KOPT-K1 (cell line): ENCODE data around the gene BAHCC1.

Experiments used
- H3K27ac ChIP-seq: fragments of 200-600 bp; sonication (generic); 2 replicates; pipeline ENCODE4 v1.5.1; 2016; ENCODE audit warnings: antibody characterized with exemption, mild to moderate bottlenecking, low read depth, low read length; ENCODE audit not compliant: poor library complexity, severe bottlenecking
- H3K36me3 ChIP-seq: fragments of 200-600 bp; sonication (generic); 2 replicates; pipeline ENCODE4 v1.5.1; 2017; ENCODE audit warnings: antibody characterized with exemption, mild to moderate bottlenecking, low read length, moderate library complexity; ENCODE audit not compliant: insufficient read depth
- H3K9me3 ChIP-seq: fragments of 200-600 bp; sonication (generic); 2 replicates; pipeline ENCODE4 v1.5.1; 2017; ENCODE audit warnings: antibody characterized with exemption, low read length, mild to moderate bottlenecking; ENCODE audit not compliant: insufficient read depth, poor library complexity, severe bottlenecking

The BAHCC1 gene

DNA sequence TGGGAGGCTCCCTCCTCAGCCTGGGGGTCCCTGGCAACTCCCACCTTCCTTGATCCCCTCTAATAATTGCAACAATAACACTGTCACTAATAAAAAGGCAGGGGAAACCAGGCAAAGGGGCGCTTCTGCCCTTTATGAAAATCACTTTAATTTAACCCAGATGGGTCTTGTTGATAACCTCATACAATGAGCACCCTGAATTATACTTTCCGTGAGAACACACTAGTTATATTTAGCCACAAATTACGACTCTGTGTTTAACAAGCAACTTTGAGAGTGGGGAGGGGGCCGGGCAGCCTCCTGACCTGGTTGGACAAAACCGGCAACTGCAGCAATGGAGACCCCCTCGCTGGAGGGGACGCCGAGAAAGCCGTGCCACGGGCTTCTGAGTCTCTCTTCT, 5.7 kb upstream of the BAHCC1 start:
- no peak overlapping the region for H3K27ac ChIP-seq
- no peaks in the 10 kb centered on the region for H3K9me3 ChIP-seq
- H3K36me3 ChIP-seq = no peaks in the 10 kb centered on the region

DNA sequence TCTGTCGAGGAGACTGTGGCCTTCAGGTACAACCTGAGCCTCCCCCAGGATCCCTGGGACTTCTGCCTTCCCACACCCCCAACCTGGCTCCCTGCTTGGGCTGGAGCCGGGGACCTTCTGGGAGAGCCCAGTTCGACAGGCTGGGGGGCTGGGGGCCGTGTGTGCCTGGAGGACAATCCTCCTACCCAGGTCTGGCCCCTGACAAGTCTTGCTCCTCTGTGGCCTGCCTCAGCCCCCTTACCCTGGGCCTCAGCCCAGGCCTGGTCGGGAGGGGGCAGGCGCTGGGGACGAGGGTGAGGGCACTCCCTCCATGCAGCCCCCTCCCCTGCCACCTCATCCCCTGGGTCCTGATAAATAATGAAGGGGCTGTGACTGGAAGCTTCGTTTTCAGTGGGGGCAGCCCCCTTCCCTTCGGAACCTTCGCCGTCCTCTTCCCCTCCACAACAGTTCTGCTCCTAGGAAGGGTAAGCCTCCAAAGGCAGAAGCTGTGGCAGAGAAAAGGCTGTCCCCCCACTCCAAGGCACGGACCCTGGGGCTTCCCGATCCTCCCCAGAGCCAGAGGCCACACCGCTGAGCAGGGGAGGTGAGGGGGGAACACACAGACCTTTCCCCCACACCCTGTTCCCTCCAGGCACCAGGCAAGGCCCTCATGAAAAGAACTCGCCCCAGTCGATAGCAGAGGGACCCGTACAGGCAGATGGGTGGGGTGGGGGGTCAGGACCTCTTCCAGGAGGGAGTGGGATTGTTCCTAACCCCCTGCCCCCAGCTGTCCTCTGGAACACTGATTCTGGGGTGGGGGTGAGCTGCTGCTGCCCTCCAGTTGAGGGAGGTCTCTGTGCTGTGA, 5.0 kb upstream of the BAHCC1 start:
- no peaks in the 10 kb centered on the region for H3K36me3 ChIP-seq
- H3K9me3 ChIP-seq = no peaks in the 10 kb centered on the region
- H3K27ac ChIP-seq = no peak overlapping the region

DNA sequence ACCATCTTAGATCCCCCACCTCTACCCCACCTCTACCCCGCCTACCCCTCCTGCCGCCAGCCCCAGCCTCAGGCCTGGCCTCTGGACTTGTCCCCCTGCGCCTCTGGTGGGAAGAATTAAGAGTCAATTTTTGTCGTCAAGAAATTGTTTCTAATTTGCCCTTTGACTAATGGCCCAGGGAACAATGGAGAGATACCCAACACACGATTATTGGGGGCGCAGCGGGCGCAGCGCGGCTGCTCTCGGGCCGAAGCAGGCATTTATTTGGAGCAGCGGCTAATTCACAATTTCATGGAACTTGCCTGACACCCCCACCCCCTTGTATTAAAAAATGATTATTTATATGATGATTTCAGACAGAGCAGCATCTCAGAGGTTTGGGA, 4.4 kb upstream of the BAHCC1 start:
- Histone ChIP-seq H3K9me3 (no peaks in the 10 kb centered on the region), H3K27ac (no peak overlapping the region), H3K36me3 (no peaks in the 10 kb centered on the region)

DNA sequence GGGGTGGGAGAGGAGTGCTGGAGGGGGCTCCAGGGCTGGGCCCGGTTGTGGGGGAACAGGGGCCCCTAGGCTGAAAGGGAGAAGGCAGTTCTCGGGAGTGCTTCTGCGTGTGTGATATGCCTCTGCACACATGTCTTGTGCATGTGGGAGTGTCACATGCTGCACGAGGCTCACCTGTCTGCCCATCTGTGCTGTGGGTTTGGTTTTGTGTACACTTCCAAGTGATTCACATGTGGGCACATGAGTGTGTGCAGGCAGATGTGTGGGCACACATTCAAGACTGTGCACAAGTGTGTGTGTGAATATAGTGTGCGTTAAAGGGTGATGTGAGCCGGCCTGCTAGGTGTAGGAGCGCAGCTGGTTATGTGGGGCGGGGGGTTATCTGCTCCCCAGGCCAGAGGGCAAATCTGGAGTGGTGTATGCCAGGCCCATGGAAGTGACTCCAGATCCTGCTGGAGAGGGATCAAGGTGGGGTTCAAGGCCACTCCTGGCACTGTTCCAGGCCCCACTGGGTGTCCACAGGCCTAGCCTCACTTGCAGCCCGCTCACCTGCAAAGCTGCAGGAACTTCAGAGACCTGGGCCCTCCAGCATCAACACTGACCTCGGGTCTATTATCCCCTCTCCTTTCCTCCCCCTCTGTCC, 3.8 kb upstream of the BAHCC1 start:
- Histone ChIP-seq H3K36me3 (no peaks in the 10 kb centered on the region), H3K27ac (no peak overlapping the region), H3K9me3 (no peaks in the 10 kb centered on the region)

DNA sequence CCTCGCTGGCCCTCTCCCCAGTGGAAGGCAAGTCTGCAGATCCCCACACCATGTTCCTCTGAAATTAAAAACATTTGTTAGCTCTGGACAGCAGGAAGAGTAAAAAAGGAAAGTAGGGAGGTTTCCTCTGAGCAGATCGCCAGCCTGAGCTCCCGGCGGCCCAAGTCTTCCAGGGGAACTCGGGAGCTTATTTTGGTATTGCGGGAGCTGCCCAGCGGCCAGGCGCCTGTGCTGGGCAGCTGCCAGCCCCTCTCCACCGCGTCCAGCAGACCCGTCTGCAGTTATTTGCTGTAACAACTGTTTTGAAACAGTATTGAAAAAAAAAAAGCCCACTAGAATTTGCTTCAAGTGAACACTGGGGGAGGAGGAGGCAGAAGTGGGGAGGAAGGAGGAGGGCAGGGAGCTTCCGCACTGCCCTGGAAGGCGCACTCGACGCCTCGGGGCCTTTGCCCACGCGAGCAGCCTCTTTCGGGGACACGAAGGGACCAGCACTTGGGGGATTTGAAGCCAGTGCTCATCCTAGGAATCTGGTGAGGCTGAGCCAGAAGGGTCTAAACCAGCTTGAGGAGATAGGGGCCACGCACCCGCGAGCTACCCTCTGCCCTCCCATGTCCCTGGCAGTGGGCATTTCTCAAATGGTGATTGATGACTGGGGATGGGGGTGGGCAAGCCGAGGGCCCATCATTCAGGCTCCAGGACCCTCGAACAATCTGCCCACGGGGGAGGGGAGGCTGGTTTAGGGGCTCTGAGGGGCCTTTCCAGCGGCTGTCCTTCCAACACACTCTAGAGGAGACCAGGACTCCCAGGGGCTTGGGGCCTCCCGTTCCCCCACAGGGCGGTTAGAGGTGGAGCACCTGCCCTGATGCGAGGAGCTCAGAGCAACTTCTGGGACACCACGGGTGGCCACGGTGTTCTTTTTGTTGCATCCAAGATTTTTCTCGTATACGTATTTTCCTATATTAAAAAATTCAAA, 3.0 kb upstream of the BAHCC1 start:
- Histone ChIP-seq H3K36me3 (no peaks in the 10 kb centered on the region), H3K27ac (no peak overlapping the region)

DNA sequence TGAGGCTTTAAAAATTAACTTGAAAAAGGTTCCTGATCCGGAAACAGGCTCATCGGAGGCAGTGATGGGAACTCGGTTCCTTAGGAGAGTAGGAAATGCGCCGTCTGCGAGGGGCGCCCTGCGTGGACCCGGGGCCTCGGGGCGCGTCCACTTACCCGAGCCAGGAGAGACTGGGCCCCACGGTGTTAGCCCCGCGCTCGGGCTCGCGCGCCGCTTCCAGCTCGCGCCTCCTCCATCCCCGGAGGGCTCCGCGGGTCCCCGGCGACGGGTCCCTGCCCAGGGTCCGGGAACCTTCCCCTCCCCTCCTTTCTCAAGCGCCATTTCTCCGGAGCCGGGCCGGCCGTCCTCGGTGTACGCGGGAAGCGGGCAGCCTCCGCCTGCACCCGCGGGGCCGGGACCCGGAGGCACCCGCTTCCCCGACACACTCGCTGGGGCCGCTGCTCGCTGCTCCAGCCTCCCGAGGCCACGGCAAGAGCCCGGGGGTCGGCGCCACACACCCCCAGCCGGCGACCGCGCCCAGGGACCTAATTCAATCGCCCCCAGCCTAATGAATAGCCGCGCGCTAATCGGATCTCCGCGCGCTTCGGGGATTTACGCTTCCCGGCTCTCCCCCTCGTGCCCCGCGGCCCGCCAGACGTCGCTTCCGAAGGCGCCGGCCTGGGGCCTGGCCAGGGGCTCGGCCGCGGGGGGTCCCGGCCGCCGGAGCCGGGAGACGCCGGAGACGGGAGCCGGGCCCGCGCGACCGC, 2.2 kb upstream of the BAHCC1 start:
- H3K9me3 ChIP-seq = no peaks in the 10 kb centered on the region
- no peaks in the 10 kb centered on the region for H3K36me3 ChIP-seq
- H3K27ac ChIP-seq = peak overlapping the region; percentile 59

More for the DNA sequence above, 3.0 kb upstream of the BAHCC1 start:
- H3K9me3 ChIP-seq = no peaks in the 10 kb centered on the region

DNA sequence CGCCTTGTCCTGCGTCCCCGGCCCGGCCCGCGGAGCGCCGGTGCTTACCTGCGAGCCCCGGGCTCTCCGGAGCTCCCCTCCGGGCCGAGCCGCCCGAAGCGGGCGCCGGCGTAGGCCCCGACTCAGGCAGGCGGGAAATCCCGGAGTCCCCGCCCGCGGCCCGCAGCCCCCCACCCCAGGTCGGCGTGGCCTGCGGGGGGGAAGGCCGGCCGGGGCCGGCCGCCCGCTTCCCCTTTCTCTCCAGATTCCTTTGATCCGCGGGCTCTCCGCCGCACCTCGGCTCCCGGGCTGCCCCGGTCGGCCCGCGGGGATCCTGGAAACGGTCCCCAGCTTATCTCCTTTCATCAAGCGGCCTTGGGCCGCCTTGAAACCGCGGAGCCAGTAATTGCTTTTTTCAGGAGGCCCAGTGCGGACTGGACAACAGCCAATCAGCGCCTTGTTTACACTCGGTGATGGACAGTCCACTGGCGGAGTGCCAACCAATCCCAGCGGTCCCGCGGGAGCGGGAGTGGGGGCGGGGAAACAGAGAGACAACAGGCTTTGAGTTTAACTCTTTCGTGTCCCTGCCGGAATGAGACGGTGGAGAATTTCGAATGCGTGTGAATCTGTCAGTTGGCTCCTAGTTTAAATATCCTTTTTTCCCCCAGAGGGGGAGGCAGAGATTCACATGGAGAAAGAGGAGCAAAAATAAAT, 1.4 kb upstream of the BAHCC1 start:
- Histone ChIP-seq H3K27ac (peak overlapping the region; percentile 59), H3K9me3 (no peaks in the 10 kb centered on the region), H3K36me3 (no peaks in the 10 kb centered on the region)

DNA sequence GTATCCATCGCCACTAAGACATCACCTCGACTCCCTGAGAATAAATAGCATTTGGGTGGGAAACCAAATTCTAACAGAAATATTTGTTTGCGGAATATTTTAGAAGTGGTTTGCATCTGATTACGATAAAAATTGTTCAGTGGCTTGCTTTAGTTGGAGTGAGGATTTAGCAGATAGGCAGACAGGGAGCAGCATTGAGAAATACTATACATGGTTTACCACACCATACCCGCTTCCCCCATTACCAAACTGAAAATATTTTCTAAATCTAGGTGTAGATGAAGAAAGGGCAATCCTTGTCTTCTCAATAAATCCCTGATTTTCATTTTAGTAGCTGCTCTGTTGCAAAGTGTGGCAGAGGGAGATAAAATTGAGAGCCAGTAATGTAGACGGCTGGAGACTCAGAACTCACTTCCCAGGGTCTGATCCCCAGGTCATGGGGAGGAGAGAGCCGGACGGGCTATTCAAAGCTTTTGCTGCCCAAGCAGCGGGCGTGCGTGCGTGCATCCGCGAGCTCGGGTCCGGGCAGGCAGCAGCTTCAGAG, 808 bp upstream of the BAHCC1 start:
- Histone ChIP-seq H3K9me3 (no peaks in the 10 kb centered on the region), H3K36me3 (no peaks in the 10 kb centered on the region), H3K27ac (peak overlapping the region; percentile 59)

DNA sequence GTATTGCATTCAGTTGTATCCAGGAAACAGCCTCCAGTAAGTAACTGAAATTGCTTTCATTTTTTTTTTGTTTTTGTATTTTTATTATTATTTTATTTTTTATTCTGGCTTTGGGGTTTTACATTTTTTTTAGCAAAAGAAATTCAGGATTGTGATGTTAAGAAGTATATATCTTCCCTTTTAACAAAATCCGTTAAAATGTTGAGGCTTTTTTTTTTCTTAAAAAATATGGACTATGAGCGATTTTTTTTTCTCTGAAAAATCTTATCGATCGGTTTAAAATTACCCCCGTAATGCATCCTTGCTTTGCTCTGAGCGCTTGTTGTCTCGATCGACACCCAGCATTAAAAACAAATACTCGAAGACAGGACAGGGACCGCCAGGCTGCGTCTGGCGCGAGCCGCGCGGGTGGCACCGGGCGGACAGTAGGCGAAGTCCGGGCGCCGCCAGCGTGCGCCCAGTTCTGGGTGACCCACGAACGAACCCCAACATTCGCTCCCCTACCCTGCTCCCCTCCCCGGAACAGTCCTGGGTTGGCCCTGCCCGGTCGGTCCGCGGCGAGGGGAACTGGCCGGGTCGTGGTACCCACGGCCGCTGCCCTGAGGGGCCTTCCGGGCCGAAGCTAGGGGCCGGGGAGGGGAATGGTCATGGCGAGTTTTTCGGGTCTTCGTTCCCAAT, 482 bp downstream of the BAHCC1 start:
- Histone ChIP-seq H3K27ac (peak overlapping the region; percentile 93), H3K9me3 (no peaks in the 10 kb centered on the region), H3K36me3 (peaks cover 12% of the 10 kb centered on the region; the same call in 1 of the 2 replicates)

DNA sequence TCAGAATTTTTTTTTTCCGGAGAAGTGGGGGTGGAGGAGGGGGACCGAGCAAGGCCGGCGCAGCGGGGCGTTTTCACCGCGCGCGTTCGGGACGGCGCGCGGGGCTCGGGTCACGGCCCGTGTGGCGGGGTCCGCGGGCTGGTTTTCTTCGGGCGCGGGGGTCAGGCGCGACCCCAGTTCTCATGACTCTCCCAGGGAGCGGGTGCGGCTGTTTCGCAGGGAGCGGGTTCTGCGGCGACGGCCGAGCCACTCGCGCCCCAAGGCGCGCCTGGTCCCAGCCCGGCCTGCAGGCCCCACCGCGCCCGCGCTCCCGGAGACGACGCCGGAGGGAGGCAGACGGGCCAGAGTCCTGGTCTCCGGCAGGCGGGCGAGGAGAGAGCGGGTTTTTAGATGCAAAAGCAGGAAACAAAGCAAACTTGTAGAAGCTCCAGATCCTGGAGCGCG, 1.0 kb downstream of the BAHCC1 start:
- peaks cover 17% of the 10 kb centered on the region; the same call in 1 of the 2 replicates for H3K36me3 ChIP-seq
- no peaks in the 10 kb centered on the region for H3K9me3 ChIP-seq
- H3K27ac ChIP-seq = peak overlapping the region; percentile 93

DNA sequence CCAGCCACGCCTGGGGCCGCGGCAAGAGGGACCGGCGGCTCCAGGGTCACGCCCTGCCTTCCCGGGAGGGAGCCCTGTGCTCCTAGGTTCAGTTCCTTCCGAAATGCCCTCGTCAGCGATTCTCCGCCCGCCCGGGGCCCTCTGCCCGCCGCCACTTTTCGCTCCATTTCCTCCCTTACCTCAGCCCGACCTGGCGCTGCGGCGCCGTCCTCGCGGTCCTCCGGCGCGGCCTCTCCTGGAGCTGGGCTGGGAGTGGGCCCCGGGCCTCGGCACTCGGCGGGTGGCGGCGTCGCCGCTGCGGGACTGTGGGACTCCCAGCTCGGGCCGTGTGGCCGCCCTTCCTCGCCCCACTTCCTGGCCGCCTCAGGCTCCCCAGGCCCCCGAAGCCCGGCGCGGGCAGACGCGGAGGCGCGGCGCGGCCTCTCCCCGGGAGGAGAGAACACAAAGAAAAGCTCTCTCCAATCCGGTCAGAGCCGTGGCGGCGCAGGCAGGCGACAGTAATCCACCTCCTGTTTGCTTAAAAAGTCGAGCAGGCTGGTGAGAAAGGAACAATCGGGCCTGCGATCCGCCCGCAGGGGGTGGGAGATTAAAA, 1.6 kb downstream of the BAHCC1 start:
- no peaks in the 10 kb centered on the region for H3K9me3 ChIP-seq
- peak overlapping the region; percentile 93 for H3K27ac ChIP-seq

DNA sequence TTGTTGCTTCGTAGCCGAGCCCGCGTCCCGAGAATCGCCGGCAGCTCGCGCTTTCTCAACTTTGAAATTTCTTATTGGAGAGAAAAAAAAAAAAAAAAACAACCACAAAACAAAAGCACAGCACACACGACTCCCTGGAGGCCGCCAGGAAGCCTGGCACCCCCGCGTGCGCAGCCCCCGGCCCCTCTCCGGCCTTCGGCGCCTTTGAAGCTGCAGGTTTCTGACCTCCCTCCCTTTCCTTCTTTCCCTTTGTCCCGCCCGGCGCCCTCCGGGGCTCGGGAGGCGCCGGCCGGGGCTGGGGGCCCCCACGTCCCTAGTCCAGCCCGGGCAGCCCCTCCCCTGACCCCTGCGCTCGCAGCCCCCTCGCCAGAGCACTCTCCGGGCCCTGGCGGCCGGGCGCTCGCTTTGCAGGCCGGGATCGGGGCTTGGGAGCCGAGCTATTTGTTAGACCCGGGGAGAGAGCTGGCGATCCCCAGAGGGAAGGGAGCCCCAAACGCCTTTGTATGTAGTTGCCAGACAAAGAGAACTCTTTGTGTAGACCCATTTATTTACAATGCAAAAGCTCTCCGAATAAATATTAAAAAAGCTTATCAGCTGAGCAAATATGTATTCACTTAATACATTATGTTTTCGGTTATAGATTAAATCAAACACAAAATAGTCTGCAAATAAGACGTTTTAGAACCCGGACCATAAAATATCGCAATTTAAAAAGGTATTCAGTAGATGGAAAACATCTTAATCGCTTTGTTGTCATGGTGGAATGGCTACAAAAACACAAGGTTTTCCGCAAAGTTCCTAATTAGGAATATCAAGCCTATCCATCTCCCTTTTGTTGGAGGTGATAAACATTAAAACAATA, 2.3 kb downstream of the BAHCC1 start:
- Histone ChIP-seq H3K27ac (peak overlapping the region; percentile 93), H3K36me3 (peaks cover 30% of the 10 kb centered on the region), H3K9me3 (no peaks in the 10 kb centered on the region)

More for the DNA sequence above, 1.6 kb downstream of the BAHCC1 start:
- H3K36me3 ChIP-seq = peaks cover 22% of the 10 kb centered on the region; the same call in 1 of the 2 replicates
